HUES6 (cell line): ENCODE measurements around the gene GFPT2.

Experiments
- H3K27ac ChIP-seq: 2 replicates; pipeline ENCODE4 v1.7.0; 2013; ENCODE audit warnings: low read depth, mild to moderate bottlenecking, low read length, inconsistent platforms
- H3K27me3 ChIP-seq: 2 replicates; pipeline ENCODE4 v1.6.1; 2013; ENCODE audit warnings: low read length; ENCODE audit not compliant: control insufficient read depth, insufficient read depth
- H3K36me3 ChIP-seq: 2 replicates; pipeline ENCODE4 v1.6.1; 2013; ENCODE audit warnings: low read length; ENCODE audit not compliant: control insufficient read depth, insufficient read depth
- H3K4me1 ChIP-seq: 2 replicates; pipeline ENCODE4 v1.6.1; 2013; ENCODE audit warnings: low read length; ENCODE audit not compliant: control insufficient read depth, insufficient read depth
- H3K4me3 ChIP-seq: 2 replicates; pipeline ENCODE4 v1.5.1; 2013; ENCODE audit warnings: low read depth, low read length
- H3K9ac ChIP-seq: one replicate; pipeline ENCODE4 v1.6.1; 2013; ENCODE audit warnings: mild to moderate bottlenecking, low read length
- H3K9me3 ChIP-seq: 2 replicates; pipeline ENCODE4 v1.6.1; 2013; ENCODE audit warnings: low read depth, low read length; ENCODE audit not compliant: control insufficient read depth, insufficient read depth

GFPT2 gene

DNA sequence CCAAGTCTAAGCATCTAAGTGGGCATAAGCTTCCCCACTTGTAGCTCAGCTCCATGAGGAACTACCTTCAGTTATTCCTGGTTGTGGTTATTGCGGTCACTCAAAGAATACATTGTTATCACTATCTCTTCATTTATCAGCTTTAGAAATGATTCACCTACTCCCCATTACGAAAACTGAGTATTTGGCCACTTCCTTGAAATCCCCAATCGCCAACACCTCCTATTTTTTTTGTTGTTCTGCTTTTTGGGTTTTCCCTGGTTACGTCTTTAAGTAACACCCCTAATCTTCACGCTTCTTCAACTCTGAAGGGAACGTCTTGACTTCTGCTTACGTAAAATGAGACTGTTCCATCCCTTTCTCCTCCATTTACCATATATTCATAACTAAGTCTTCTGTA is 81.9 kb downstream of the GFPT2 start:
- Histone ChIP-seq H3K4me3 (no peak overlapping the region), H3K4me1 (no peaks in the 10 kb centered on the region), H3K27ac (no peak overlapping the region), H3K27me3 (no peaks in the 10 kb centered on the region), H3K9ac (no peak overlapping the region), H3K9me3 (peaks cover 50% of the 10 kb centered on the region), H3K36me3 (peaks cover 78% of the 10 kb centered on the region)

DNA sequence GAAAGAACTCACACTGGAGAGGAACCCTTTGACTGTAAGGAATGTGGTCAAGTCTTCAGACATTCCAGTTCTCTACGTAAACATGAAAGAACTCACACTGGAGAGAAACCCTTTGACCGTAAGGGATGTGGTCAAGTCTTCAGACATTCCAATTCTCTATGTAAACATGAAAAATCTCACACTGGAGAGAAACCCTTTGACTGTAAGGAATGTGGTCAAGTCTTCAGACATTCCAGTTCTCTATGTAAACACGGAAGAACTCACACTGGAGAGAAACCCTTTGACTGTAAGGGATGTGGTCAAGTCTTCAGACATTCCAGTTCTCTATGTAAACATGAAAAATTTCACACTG is 93.9 kb downstream of the GFPT2 start:
- H3K36me3 ChIP-seq: peaks cover 87% of the 10 kb centered on the region
- no peaks in the 10 kb centered on the region for H3K27me3 ChIP-seq
- H3K9me3 ChIP-seq: peaks cover 91% of the 10 kb centered on the region
- no peaks in the 10 kb centered on the region for H3K4me1 ChIP-seq
- H3K27ac ChIP-seq: no peak overlapping the region
- no peak overlapping the region for H3K4me3 ChIP-seq
- no peak overlapping the region for H3K9ac ChIP-seq

DNA sequence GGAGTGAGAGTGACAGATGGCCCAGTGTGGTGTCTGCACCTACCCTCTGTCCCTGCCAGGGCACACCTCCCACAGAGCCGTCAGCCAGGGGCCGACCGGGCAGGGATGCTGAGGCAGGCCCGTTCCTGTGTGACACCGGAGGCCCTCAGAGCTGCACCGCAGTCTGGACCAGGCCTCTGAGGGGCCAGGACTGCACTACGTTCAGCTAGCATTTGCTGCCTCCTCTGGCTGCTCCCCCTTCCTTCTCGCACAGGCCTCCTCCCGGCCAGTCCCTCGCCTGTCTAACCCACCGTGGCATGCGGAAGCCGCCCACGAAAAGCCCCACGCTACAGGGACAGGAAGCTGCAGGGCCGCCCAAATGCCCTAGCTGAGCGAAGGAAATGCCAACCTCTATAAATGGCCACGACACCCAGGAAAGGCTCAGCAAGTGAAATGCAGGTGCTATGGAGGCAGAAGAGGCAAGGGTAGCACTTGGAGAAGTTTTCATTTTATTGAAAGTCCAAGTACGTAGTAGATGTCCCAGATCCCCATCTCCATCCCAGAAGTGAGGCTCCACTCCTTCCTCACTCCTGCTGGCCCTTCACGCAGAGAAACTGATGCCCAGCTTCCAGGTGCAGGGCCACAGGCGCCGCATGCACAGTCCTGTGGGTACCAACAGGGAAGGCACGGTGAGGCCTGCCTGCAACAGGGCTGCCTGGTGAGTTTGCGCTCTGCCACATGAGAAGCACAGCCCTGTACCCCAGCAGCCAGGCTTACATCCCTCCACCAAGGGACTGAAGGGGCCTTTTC is 99.9 kb downstream of the GFPT2 start:
- no peak overlapping the region for H3K4me3 ChIP-seq
- no peaks in the 10 kb centered on the region for H3K27me3 ChIP-seq
- no peaks in the 10 kb centered on the region for H3K4me1 ChIP-seq
- peaks cover 86% of the 10 kb centered on the region for H3K9me3 ChIP-seq
- H3K27ac ChIP-seq: no peak overlapping the region
- peaks cover 88% of the 10 kb centered on the region for H3K36me3 ChIP-seq
- no peak overlapping the region for H3K9ac ChIP-seq

DNA sequence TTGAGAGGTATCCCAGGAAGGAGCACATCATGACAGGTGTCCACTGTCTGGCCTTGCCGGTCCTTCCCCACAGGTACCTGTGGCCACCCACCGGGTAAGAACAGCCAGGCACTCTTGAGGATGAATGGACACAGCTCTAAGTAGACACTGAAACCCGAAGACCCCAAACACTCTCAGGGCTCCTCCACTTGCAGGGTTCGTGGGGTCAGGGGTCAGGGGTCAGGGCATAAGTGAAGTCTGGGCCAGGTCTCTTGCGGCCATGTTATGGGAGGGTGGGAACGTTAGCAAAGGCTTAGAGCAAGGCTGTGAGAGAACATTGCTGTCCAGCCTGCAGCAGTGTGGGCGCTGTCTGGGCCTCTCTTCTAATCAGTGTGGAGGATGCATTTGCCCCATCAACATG is 101.2 kb downstream of the GFPT2 start:
- H3K36me3 ChIP-seq: peaks cover 88% of the 10 kb centered on the region
- no peak overlapping the region for H3K9ac ChIP-seq
- H3K27ac ChIP-seq: no peak overlapping the region
- H3K4me1 ChIP-seq: no peaks in the 10 kb centered on the region
- no peak overlapping the region for H3K4me3 ChIP-seq
- H3K27me3 ChIP-seq: no peaks in the 10 kb centered on the region
- peaks cover 74% of the 10 kb centered on the region for H3K9me3 ChIP-seq

DNA sequence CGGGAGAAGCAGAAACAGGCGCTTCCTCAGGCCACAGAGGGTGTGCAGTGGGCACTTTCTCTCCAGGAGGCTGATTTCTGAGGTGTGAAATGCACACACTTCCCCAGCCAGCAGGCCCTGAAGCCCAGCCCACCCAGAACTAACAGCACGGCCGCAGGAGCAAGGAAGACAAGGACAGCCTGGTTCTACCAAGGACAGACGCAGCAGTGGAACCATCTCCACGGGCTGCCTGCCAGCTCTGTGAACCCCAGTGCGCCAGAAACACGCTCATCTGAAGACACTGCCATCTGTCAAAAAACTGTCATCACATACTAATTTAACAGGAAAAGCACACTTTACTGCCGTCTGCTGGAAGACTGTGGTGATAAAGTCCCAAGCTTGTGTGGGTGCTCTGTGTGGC is 102.0 kb downstream of the GFPT2 start:
- H3K27ac ChIP-seq: no peak overlapping the region
- H3K4me3 ChIP-seq: no peak overlapping the region
- H3K4me1 ChIP-seq: no peaks in the 10 kb centered on the region
- no peak overlapping the region for H3K9ac ChIP-seq
- H3K9me3 ChIP-seq: peaks cover 67% of the 10 kb centered on the region
- H3K27me3 ChIP-seq: no peaks in the 10 kb centered on the region
- peaks cover 88% of the 10 kb centered on the region for H3K36me3 ChIP-seq
